Heart right ventricle (tissue), 16 donors: ENCODE results near the gene SEPTIN10. TPM values are rescaled to one million over a fixed set of nuclear protein-coding genes. Genes with fewer than 3 reads are reported as not detected.
"Not testable (repeated sequence)": the region's sequence is repeated elsewhere in the genome, so short reads cannot be mapped to it uniquely, and the experiment has no call there.

ENCODE experiments used
- ATAC-seq, 8 donors: fragments of 200-7000 bp; cut with Tn5 transposase; one replicate each; pipeline ENCODE4 v1.9.1; 2020; ENCODE audit warnings: mild to moderate bottlenecking in 8 of 8, moderate library complexity in 8 of 8, moderate number of reproducible peaks in 1 of 8
- DNase-seq, 2 donors: peaks; one replicate each; pipeline ENCODE4 v3.0.0-alpha.2; 2020
- H3K27ac ChIP-seq, 10 donors: fragments of 200-600 bp; sonication (generic) in 2 of 10; one replicate each; pipeline versions ENCODE4 v1.5.0 to v1.8.0; 2020 to 2022; ENCODE audit warnings: mild to moderate bottlenecking in 3 of 10
- H3K27me3 ChIP-seq, 7 donors: fragments of 200-600 bp; one replicate each; pipeline ENCODE4 v1.8.0; 2021 to 2022; ENCODE audit warnings: mild to moderate bottlenecking in 2 of 7
- H3K36me3 ChIP-seq, 9 donors: fragments of 200-600 bp; sonication (generic) in 1 of 9; one replicate each; pipeline versions ENCODE4 v1.5.0 to v1.8.0; 2020 to 2022; ENCODE audit warnings: mild to moderate bottlenecking in 2 of 9
- H3K4me1 ChIP-seq, 9 donors: fragments of 200-600 bp; sonication (generic) in 1 of 9; one replicate each; pipeline versions ENCODE4 v1.5.0 to v1.8.0; 2020 to 2022; ENCODE audit warnings: mild to moderate bottlenecking in 4 of 9
- H3K4me3 ChIP-seq, 10 donors: fragments of 200-600 bp; sonication (generic) in 2 of 10; one replicate each; pipeline versions ENCODE4 v1.5.0 to v1.8.0; 2020 to 2022; ENCODE audit warnings: mild to moderate bottlenecking in 7 of 10, moderate library complexity in 2 of 10
- H3K9me3 ChIP-seq, 11 donors: fragments of 200-600 bp in 10 of 11; sonication (generic) in 2 of 11; one replicate each; pipeline versions ENCODE4 v1.5.0 to v1.8.0; 2013 to 2022; ENCODE audit warnings: mild to moderate bottlenecking in 2 of 11, control low read depth in 1 of 11, moderate library complexity in 1 of 11
- WGBS, 2 donors: extraction: QIAGEN DNeasy Blood & Tissue Kit; methylation state at CpG; one replicate each; pipeline ENCODE4 v1.1.7; 2013; ENCODE audit warnings: inconsistent platforms in 1 of 2; 5-methylcytosine and 5-hydroxymethylcytosine counted together
- intact Hi-C, 10 donors: fragments of 100-400 bp; cut with DNase I; formaldehyde crosslinking; loops; one replicate each; pipeline versions ENCODE4 v1.11.1 to v1.14.2; 2022
- polyA plus RNA-seq, 2 donors: library from polyadenylated mRNA; stranded (reverse); fragments of 200-250 nt; gene quantifications; one replicate each; pipeline ENCODE4 v1.2.3, GENCODE V29; 2013
- total RNA-seq, 10 donors: library from RNA; stranded (reverse); fragmentation: NEBNext Ultra II Directional in 3 of 10; extraction: Animal tissue kit (Norgen Biotek cat#: 25700) in 3 of 10; gene quantifications; one replicate each; pipeline versions ENCODE4 v1.2.1 to v1.2.4, GENCODE V29; 2021 to 2023
- TF ChIP-seq, protein P1 (sequence below), 9 donors: fragments of 200-600 bp; sonication (generic) in 2 of 9; IDR thresholded peaks; one replicate each; pipeline versions ENCODE4 v1.5.0 to v1.8.0; 2021 to 2022; ENCODE audit warnings: antibody characterized with exemption in 9 of 9, mild to moderate bottlenecking in 5 of 9, moderate library complexity in 1 of 9
- donor health status: Arrhythmogenic right ventricular cardiomyopathy.
- donor health status: ischemic (EF 13 %, LVEDD 7.1; RV severe dilation, severe dysfunction).
- donor health status: healthy with polysubstance abuse.
- donor health status: DM: no; HTN: yes; CAD: no.
- donor health status: DM: no; HTN: no; CAD: no.
- donor health status: ischemic (EF 25% LVEDD 6.9; RV normal size, moderate dysfunction).
- donor health status: ischemic (EF 25% LVEDD 5.7; RV mildly dilated, moderate dysfunction).
- donor health status: healthy.
- donor health status: DM: yes; HTN: yes; CAD: no.
- donor health status: Ischemic cardiomyopathy.
- donor health status: ischemic (EF 35%, LVEDD 5.7; RV mildly dilated, moderate dysfunction).
- donor health status: nonischemic (EF 11% LVEDD 7.7; RV severe dilation, severe dysfunction).
- donor health status: DM: yes; HTN: yes; CAD: no.
- donor health status: PGD.
- donor health status: ischemic (EF 29% LVEDD 5.4; RV normal size, mild dysfunction).
- donor health status: nonischemic (EF 23%, LVEDD 6.1; RV moderate dilation, normal function).

Gene SEPTIN10
- total and polyA plus RNA-seq, 12 donors, result 20.9 to 61.0 (median 50.1) TPM

- Histone ChIP-seq H3K9me3 (no peaks in the 10 kb centered on the region), H3K27ac (no peak overlapping the region), H3K4me1 (peaks cover 0 to 23% (median 0%) of the 10 kb centered on the region in 9 donors), H3K27me3 (no peaks in the 10 kb centered on the region), H3K36me3 (no peaks in the 10 kb centered on the region), H3K4me3 (no peak overlapping the region)
- TF ChIP-seq, protein P1, sequence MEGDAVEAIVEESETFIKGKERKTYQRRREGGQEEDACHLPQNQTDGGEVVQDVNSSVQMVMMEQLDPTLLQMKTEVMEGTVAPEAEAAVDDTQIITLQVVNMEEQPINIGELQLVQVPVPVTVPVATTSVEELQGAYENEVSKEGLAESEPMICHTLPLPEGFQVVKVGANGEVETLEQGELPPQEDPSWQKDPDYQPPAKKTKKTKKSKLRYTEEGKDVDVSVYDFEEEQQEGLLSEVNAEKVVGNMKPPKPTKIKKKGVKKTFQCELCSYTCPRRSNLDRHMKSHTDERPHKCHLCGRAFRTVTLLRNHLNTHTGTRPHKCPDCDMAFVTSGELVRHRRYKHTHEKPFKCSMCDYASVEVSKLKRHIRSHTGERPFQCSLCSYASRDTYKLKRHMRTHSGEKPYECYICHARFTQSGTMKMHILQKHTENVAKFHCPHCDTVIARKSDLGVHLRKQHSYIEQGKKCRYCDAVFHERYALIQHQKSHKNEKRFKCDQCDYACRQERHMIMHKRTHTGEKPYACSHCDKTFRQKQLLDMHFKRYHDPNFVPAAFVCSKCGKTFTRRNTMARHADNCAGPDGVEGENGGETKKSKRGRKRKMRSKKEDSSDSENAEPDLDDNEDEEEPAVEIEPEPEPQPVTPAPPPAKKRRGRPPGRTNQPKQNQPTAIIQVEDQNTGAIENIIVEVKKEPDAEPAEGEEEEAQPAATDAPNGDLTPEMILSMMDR (IDR thresholded peaks at IDR 0.05), result no peak
- intact Hi-C loops, result no loop called here
- WGBS, 2 donors, result 74 to 81% methylated on average over 3 of the region's 3 CpGs
- no peak for DNase-seq
- ATAC-seq, result no peak
Measured at GRCh38 chr2:109631741-109632140, 18.0 kb upstream of the SEPTIN10 start.

GRCh38 chr2:109630441-109631430, 17.0 kb upstream of the SEPTIN10 start:
- WGBS, 2 donors, result 91 to 95% methylated on average over 19 of the region's 19 CpGs
- peaks cover 0 to 15% (median 0%) of the 10 kb centered on the region in 9 donors for H3K4me1 ChIP-seq
- DNase-seq (no peak), ATAC-seq (no peak)
- H3K4me3 ChIP-seq, result no peak overlapping the region
- H3K27ac ChIP-seq, result no peak overlapping the region
- H3K9me3 ChIP-seq, result no peaks in the 10 kb centered on the region
- H3K27me3 ChIP-seq, result no peaks in the 10 kb centered on the region
- TF ChIP-seq, protein P1 (IDR thresholded peaks at IDR 0.05), result no peak
- intact Hi-C loops, result no loop called here
- H3K36me3 ChIP-seq, result no peaks in the 10 kb centered on the region

DNA sequence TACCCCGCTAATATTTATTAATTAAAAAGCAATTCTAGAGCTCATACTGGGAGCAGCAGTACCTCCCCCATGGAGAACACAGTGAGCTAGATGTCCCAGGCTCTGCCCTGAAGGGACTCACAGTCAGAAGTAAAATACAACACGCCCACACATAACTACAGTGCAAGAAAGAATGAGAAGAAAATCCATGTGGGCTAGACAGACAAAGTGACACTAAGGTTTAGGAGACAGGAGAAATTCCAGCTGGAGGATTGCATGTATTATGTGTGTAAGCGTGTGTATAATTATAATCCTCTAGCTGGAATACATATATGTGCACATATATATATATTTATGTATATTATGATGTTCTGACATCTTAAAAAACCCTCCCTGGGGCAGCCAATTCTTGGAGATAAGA, 16.1 kb upstream of the SEPTIN10 start:
- H3K36me3 ChIP-seq, result no peaks in the 10 kb centered on the region
- ATAC-seq (no peak), DNase-seq (no peak)
- no peaks in the 10 kb centered on the region for H3K9me3 ChIP-seq
- WGBS, 2 donors, result 81 to 87% methylated on average over 3 of the region's 3 CpGs
- intact Hi-C loops, result no loop called here
- peaks cover 0 to 9% (median 0%) of the 10 kb centered on the region in 9 donors for H3K4me1 ChIP-seq
- no peak overlapping the region for H3K4me3 ChIP-seq
- no peaks in the 10 kb centered on the region for H3K27me3 ChIP-seq
- H3K27ac ChIP-seq, result no peak overlapping the region
- TF ChIP-seq, protein P1 (IDR thresholded peaks at IDR 0.05), result no peak

DNA sequence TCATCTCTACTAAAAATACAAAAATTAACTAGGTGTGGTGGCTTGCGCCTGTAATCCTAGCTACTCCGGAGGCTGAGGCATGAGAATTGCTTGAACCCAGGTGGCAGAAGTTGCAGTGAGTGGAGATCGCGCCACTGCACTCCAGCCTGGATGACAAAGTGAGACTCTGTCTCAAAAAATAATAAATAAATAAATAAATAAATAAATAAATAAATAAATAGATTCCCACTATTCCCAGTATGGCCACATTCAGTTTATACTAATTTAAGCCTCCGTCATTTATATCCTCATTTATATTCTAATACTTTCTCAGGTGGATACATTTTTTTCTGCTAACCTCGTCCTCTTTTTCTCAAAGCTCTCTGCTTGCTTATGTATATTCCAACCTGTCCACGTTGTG, 14.6 kb upstream of the SEPTIN10 start:
- ATAC-seq, H3K27ac ChIP-seq: not testable (repeated sequence)
- WGBS, 2 donors, result 88 to 96% methylated on average over 7 of the region's 7 CpGs

DNA sequence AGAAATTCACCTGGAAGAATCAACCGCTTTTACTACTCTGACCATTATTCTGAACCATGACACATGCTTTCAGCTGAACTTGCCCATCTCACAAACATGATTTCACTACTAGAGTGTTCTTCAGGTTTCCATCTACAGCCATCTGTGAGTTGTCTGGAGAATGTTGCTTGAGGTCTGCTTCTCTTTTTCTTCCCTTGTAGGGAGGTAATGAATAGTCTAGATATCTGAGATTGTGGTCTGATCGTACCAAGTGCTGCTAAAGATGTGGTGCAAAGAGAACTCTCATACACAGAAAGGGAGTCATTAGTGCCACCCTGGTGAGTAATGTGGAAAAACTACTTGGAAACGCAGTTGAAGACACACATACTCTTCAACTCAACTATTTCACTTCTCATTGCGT, 10.6 kb upstream of the SEPTIN10 start:
- WGBS, 2 donors, result 83 to 86% methylated on average over 4 of the region's 4 CpGs
- no peaks in the 10 kb centered on the region for H3K36me3 ChIP-seq
- H3K4me1 ChIP-seq, result no peaks in the 10 kb centered on the region
- intact Hi-C loops, result loop anchor here in 1 of 10 donors (5.0 kb wide), 1 partner anchor 38 kb away; no protein-coding TSS in a partner anchor
- H3K27ac ChIP-seq, result no peak overlapping the region
- no peak overlapping the region for H3K4me3 ChIP-seq
- peaks cover 0 to 8% (median 0%) of the 10 kb centered on the region in 7 donors for H3K27me3 ChIP-seq
- TF ChIP-seq, protein P1 (IDR thresholded peaks at IDR 0.05), result no peak
- DNase-seq (no peak), ATAC-seq (no peak)
- H3K9me3 ChIP-seq, result no peaks in the 10 kb centered on the region

More for the DNA sequence above, 14.6 kb upstream of the SEPTIN10 start:
- H3K27me3 ChIP-seq, H3K36me3 ChIP-seq, H3K9me3 ChIP-seq, DNase-seq, intact Hi-C loops, H3K4me1 ChIP-seq, H3K4me3 ChIP-seq: not testable (repeated sequence)
